ENCODE results near the gene LHFPL6. TPM values are rescaled to one million over a fixed set of nuclear protein-coding genes. Genes with fewer than 3 reads are reported as not detected.

Gene LHFPL6
- total RNA-seq, 3 donors from 2014 or later = 54.2 to 99.6 (median 91.7) TPM

DNA sequence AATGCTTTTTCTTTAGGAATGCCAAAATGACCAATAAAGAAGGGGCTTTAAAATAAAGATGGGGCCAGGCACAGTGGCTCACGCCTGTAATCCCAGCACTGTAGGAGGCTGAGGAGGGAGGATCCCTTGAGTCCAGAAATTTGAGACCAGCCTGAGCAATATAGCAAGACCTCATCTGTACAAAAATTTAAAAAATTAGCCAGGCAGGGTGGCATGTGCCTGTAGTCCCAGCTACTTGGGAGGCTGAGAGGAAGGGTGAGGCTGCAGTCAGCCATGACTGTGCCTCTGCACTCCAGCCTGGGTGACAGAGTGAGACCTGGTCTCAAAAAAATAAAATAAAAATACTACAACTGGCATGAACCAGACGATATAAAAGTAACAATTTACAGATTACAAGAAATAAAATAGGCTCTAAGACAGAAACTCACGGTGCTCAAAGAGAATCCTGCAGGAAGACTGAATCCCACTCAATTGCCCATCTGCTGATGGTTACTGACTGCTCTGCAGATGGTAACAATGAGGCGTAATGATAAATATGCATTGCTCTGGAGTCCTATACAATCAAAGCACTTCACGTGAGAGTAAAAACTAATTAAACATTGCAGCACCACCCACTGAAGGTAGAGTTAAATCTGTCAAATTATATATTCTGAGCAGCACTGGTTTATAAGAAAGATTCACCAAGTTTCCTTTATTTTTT lies 93.2 kb downstream of the LHFPL6 start:
- no peak for TF ChIP-seq CTCF (IDR thresholded peaks at IDR 0.05)
- no peak for TF ChIP-seq POLR2AphosphoS5 (IDR thresholded peaks at IDR 0.05)
- no peak for TF ChIP-seq POLR2A (IDR thresholded peaks at IDR 0.05)
- no peak for DNase-seq (ENCODE audit: low spot score in 2 of 2)
- intact Hi-C loops (cut with DNase I; ENCODE audit: low total_unique reads) = no loop called here
- no peak overlapping the region for H3K4me3 ChIP-seq
- H3K36me3 ChIP-seq = no peaks in the 10 kb centered on the region
- H3K4me1 ChIP-seq = peaks cover 0 to 11% of the 10 kb centered on the region in 2 donors
- H3K27ac ChIP-seq = no peak overlapping the region
- no peaks in the 10 kb centered on the region for H3K27me3 ChIP-seq
- H3K9me3 ChIP-seq = no peaks in the 10 kb centered on the region

- TF ChIP-seq POLR2AphosphoS5 (IDR thresholded peaks at IDR 0.05) (no peak), POLR2A (IDR thresholded peaks at IDR 0.05) (no peak), CTCF (IDR thresholded peaks at IDR 0.05) (no peak)
- Histone ChIP-seq H3K36me3 (no peaks in the 10 kb centered on the region), H3K27ac (peak overlapping the region in 1 of 2 donors; percentile 7), H3K27me3 (no peaks in the 10 kb centered on the region), H3K4me1 (peaks cover 0 to 11% of the 10 kb centered on the region in 2 donors), H3K4me3 (no peak overlapping the region), H3K9me3 (no peaks in the 10 kb centered on the region)
- intact Hi-C loops (cut with DNase I; ENCODE audit: low total_unique reads) = no loop called here
- no peak for DNase-seq (ENCODE audit: low spot score in 2 of 2)
These were observed 96.2 kb downstream of the LHFPL6 start for GRCh38 chr13:39506559-39507390.

DNA sequence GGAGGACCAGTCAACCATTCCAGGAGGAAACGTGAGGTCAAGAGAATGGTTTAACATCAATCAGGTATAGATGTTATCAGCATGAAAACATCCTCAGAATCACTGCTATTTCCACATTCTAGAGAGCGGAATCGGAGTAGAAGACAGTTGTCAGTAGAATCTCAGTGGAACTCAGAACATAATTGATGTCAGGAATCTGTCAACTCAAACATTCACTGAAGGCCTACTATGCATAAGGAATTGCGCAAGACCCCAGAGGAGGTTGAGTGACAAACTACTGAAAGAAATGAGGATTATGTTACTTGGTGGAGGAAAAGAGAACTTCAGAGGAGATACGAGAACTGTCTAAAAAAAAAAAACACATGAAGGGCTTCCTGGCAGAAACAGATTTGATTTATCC lies 97.8 kb downstream of the LHFPL6 start:
- H3K36me3 ChIP-seq = no peaks in the 10 kb centered on the region
- no peak overlapping the region for H3K4me3 ChIP-seq
- no peaks in the 10 kb centered on the region for H3K27me3 ChIP-seq
- peaks cover 0 to 5% of the 10 kb centered on the region in 2 donors for H3K4me1 ChIP-seq
- DNase-seq (ENCODE audit: low spot score in 2 of 2) = no peak
- no peaks in the 10 kb centered on the region for H3K9me3 ChIP-seq
- H3K27ac ChIP-seq = no peak overlapping the region
- TF ChIP-seq CTCF (IDR thresholded peaks at IDR 0.05) (no peak), POLR2AphosphoS5 (IDR thresholded peaks at IDR 0.05) (no peak), POLR2A (IDR thresholded peaks at IDR 0.05) (no peak)
- intact Hi-C loops (cut with DNase I; ENCODE audit: low total_unique reads) = no loop called here

DNA sequence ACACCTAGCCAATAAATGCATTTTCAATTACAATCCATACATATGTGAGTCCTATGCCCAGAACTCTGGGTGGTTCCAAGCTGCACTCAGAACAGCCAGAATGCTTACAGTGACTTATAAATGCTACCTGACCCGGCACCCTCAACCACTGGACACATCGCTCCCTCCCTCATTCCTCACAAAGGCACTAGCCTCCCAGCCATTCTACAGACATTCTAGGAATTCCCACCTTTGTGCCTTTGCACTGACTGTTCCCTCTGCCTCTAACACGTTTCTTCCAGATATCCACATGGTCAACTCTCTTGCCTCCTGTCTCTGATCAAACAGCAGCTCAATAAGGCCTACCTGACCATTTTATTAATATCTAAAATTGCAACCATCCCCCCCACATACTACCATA lies 99.9 kb downstream of the LHFPL6 start:
- Histone ChIP-seq H3K27me3 (no peaks in the 10 kb centered on the region), H3K4me3 (no peak overlapping the region), H3K27ac (no peak overlapping the region), H3K36me3 (no peaks in the 10 kb centered on the region), H3K4me1 (no peaks in the 10 kb centered on the region), H3K9me3 (no peaks in the 10 kb centered on the region)
- TF ChIP-seq POLR2AphosphoS5 (IDR thresholded peaks at IDR 0.05) = no peak
- TF ChIP-seq CTCF (IDR thresholded peaks at IDR 0.05) = no peak
- TF ChIP-seq POLR2A (IDR thresholded peaks at IDR 0.05) = no peak
- DNase-seq (ENCODE audit: low spot score in 2 of 2) = no peak
- intact Hi-C loops (cut with DNase I; ENCODE audit: low total_unique reads) = no loop called here

DNA sequence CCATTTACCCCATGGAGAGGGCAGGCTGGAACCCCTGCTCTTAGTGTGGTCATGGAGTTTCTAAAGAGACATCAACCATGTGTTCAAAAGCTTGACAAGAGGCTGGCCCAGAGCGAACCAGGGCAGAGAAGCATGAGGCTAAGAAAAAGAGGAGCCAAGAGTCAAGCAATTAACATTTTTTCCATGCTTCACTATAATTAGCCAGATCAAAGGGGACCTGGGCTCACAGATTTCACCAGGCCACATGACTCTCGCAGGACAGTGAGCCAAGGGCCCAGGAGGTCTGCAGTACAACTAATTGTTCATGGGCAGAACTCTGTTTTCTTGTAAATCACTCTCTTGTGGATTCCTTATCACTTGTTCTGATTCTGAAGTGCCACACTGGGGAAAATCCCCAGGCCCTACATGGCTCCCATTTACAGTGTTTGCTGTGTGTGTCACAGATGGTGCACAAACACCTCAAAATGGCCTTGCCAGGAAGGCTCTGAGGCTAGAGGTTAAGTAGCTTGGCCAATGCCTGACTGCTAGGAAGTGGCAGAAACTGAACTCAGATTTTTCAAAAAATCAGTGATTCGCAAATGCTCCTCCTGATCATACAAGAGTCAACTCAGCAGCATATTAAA lies 101.2 kb downstream of the LHFPL6 start:
- H3K27ac ChIP-seq = no peak overlapping the region
- no peaks in the 10 kb centered on the region for H3K36me3 ChIP-seq
- H3K4me3 ChIP-seq = no peak overlapping the region
- DNase-seq (ENCODE audit: low spot score in 2 of 2) = no peak
- intact Hi-C loops (cut with DNase I; ENCODE audit: low total_unique reads) = no loop called here
- no peak for TF ChIP-seq CTCF (IDR thresholded peaks at IDR 0.05)
- TF ChIP-seq POLR2AphosphoS5 (IDR thresholded peaks at IDR 0.05) = no peak
- TF ChIP-seq POLR2A (IDR thresholded peaks at IDR 0.05) = no peak
- no peaks in the 10 kb centered on the region for H3K9me3 ChIP-seq
- H3K27me3 ChIP-seq = no peaks in the 10 kb centered on the region
- no peaks in the 10 kb centered on the region for H3K4me1 ChIP-seq
